GM23248 (cell line): ENCODE measurements around the gene TCEANC2.
"Not testable (repeated sequence)": the region's sequence is repeated elsewhere in the genome, so short reads cannot be mapped to it uniquely, and the experiment has no call there.

Source experiments
- EZH2 ChIP-seq: fragments of 200-600 bp; sonication (generic); IDR thresholded peaks from 2 replicates; pipeline ENCODE4 v1.6.1; 2018; ENCODE audit warnings: antibody characterized with exemption, mild to moderate bottlenecking; ENCODE audit not compliant: insufficient read depth, poor library complexity, severe bottlenecking
- EZH2phosphoT487 ChIP-seq: fragments of 200-600 bp; sonication (generic); IDR thresholded peaks from 2 replicates; pipeline ENCODE4 v1.6.1; 2018; ENCODE audit warnings: antibody characterized with exemption, moderate library complexity, mild to moderate bottlenecking, low read depth; ENCODE audit not compliant: insufficient read depth

GRCh38 chr1:54104613-54105012, 51.2 kb downstream of the TCEANC2 start:
- TF ChIP-seq EZH2phosphoT487, EZH2: not testable (repeated sequence)
